Neural progenitor cell (in vitro differentiated cells): ENCODE measurements around the gene ERFL.

Experiments used
- EZH2phosphoT487 ChIP-seq: fragments of 200-600 bp; sonication (generic); IDR thresholded peaks from 2 replicates; pipeline ENCODE4 v1.6.1; 2017; ENCODE audit warnings: antibody characterized with exemption
- TF ChIP-seq, protein P1 (sequence below): fragments of 200-600 bp; sonication (generic); IDR thresholded peaks from 2 replicates; pipeline ENCODE4 v1.5.1; 2017; ENCODE audit warnings: antibody characterized with exemption, mild to moderate bottlenecking

DNA sequence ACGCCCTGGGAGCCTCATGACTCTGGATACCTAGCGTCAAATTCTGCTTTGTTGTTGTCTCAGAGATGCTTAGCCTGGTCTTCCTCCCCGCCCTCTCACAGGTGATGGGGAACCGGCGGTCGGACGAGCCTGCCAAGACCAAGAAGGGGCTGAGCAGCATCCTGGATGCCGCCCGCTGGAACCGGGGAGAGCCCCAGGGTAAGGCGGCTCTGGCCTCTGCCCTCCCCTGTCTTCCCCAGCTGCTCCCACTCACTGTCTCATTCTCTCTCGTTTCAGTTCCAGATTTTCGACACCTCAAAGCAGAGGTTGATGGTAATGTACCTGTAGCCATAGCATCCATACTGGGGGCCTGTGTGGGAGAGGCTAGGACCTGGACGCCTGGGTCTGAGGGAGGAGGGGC, 33.9 kb downstream of the ERFL start:
- TF ChIP-seq, protein P1, sequence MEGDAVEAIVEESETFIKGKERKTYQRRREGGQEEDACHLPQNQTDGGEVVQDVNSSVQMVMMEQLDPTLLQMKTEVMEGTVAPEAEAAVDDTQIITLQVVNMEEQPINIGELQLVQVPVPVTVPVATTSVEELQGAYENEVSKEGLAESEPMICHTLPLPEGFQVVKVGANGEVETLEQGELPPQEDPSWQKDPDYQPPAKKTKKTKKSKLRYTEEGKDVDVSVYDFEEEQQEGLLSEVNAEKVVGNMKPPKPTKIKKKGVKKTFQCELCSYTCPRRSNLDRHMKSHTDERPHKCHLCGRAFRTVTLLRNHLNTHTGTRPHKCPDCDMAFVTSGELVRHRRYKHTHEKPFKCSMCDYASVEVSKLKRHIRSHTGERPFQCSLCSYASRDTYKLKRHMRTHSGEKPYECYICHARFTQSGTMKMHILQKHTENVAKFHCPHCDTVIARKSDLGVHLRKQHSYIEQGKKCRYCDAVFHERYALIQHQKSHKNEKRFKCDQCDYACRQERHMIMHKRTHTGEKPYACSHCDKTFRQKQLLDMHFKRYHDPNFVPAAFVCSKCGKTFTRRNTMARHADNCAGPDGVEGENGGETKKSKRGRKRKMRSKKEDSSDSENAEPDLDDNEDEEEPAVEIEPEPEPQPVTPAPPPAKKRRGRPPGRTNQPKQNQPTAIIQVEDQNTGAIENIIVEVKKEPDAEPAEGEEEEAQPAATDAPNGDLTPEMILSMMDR, result no peak
- TF ChIP-seq EZH2phosphoT487, result no peak
